HEK293 (cell line): Measurements from ENCODE around the gene PBRM1.

Experiments used
- HOXC10 ChIP-seq: sonication (generic); formaldehyde crosslinking; IDR thresholded peaks from 2 replicates; pipeline ENCODE4 v1.8.1; 2023; ENCODE audit warnings: mild to moderate bottlenecking, missing genetic modification reagents
- MYNN ChIP-seq: fragments of 450-650 bp; formaldehyde crosslinking; IDR thresholded peaks from 2 replicates; pipeline ENCODE4 v1.5.1; 2016; ENCODE audit warnings: missing biosample characterization, missing genetic modification characterization, borderline replicate concordance
- PBX3 ChIP-seq: sonication (generic); formaldehyde crosslinking; IDR thresholded peaks from 2 replicates; pipeline ENCODE4 v1.8.1; 2022; ENCODE audit warnings: mild to moderate bottlenecking, moderate library complexity, missing genetic modification reagents
- SP2 ChIP-seq: fragments of 450-650 bp; formaldehyde crosslinking; IDR thresholded peaks from 2 replicates; pipeline ENCODE4 v1.5.1; 2016; ENCODE audit warnings: missing biosample characterization, missing genetic modification characterization
- SP3 ChIP-seq: fragments of 450-650 bp; formaldehyde crosslinking; IDR thresholded peaks from 2 replicates; pipeline ENCODE4 v1.5.1; 2016; ENCODE audit warnings: missing biosample characterization, missing genetic modification characterization
- WT1 ChIP-seq: fragments of 450-650 bp; formaldehyde crosslinking; IDR thresholded peaks from 2 replicates; pipeline ENCODE4 v1.5.1; 2016; ENCODE audit warnings: missing biosample characterization, missing genetic modification characterization
- YY1 ChIP-seq: fragments of 450-650 bp; formaldehyde crosslinking; IDR thresholded peaks from 2 replicates; pipeline ENCODE4 v1.5.1; 2018; ENCODE audit warnings: missing biosample characterization, missing genetic modification characterization
- ZBTB20 ChIP-seq: fragments of 450-650 bp; formaldehyde crosslinking; IDR thresholded peaks from 2 replicates; pipeline ENCODE4 v1.5.1; 2016; ENCODE audit warnings: missing biosample characterization, missing genetic modification characterization
- ZFP3 ChIP-seq: fragments of 450-650 bp; formaldehyde crosslinking; IDR thresholded peaks from 2 replicates; pipeline ENCODE4 v1.5.1; 2016; ENCODE audit warnings: low read depth, missing biosample characterization, missing genetic modification characterization
- ZFP41 ChIP-seq: fragments of 450-650 bp; formaldehyde crosslinking; IDR thresholded peaks from 2 replicates; pipeline ENCODE4 v1.5.1; 2016; ENCODE audit warnings: missing biosample characterization, missing genetic modification characterization, borderline replicate concordance
- ZFP69B ChIP-seq: fragments of 450-650 bp; formaldehyde crosslinking; IDR thresholded peaks from 2 replicates; pipeline ENCODE4 v1.5.1; 2016; ENCODE audit warnings: missing biosample characterization, missing genetic modification characterization
- ZNF155 ChIP-seq: fragments of 450-650 bp; formaldehyde crosslinking; IDR thresholded peaks from 2 replicates; pipeline ENCODE4 v1.5.1; 2016; ENCODE audit warnings: missing biosample characterization, missing genetic modification characterization
- ZNF19 ChIP-seq: fragments of 450-650 bp; formaldehyde crosslinking; IDR thresholded peaks from 2 replicates; pipeline ENCODE4; 2016; ENCODE audit warnings: missing biosample characterization, missing genetic modification characterization, low read depth
- ZNF248 ChIP-seq: fragments of 450-650 bp; formaldehyde crosslinking; IDR thresholded peaks from 2 replicates; pipeline ENCODE4 v1.5.1; 2017; ENCODE audit warnings: missing biosample characterization, missing genetic modification characterization
- ZNF266 ChIP-seq: fragments of 450-650 bp; formaldehyde crosslinking; IDR thresholded peaks from 2 replicates; pipeline ENCODE4 v1.5.1; 2016; ENCODE audit warnings: missing biosample characterization, missing genetic modification characterization, low read depth
- ZNF335 ChIP-seq: fragments of 450-650 bp; formaldehyde crosslinking; conservative IDR thresholded peaks from 2 replicates; pipeline ENCODE4 v1.5.1; 2016; ENCODE audit warnings: missing biosample characterization, missing genetic modification characterization
- ZNF341 ChIP-seq: fragments of 450-650 bp; formaldehyde crosslinking; IDR thresholded peaks from 2 replicates; pipeline ENCODE4; 2016; ENCODE audit warnings: low read depth, missing biosample characterization, missing genetic modification characterization
- ZNF391 ChIP-seq: fragments of 450-650 bp; formaldehyde crosslinking; IDR thresholded peaks from 2 replicates; pipeline ENCODE4 v1.5.1; 2016; ENCODE audit warnings: low read depth, missing biosample characterization, missing genetic modification characterization, borderline replicate concordance
- ZNF398 ChIP-seq: fragments of 450-650 bp; formaldehyde crosslinking; IDR thresholded peaks from 2 replicates; pipeline ENCODE4 v1.5.1; 2017; ENCODE audit warnings: missing biosample characterization, missing genetic modification characterization
- ZNF473 ChIP-seq: fragments of 450-650 bp; formaldehyde crosslinking; IDR thresholded peaks from 2 replicates; pipeline ENCODE4 v1.5.1; 2017; ENCODE audit warnings: missing biosample characterization, missing genetic modification characterization
- ZNF513 ChIP-seq: fragments of 450-650 bp; IDR thresholded peaks from 2 replicates; pipeline ENCODE4 v1.5.1; 2018; ENCODE audit warnings: missing biosample characterization, missing genetic modification characterization
- ZNF596 ChIP-seq: fragments of 450-650 bp; IDR thresholded peaks from 2 replicates; pipeline ENCODE4 v1.5.0; 2018; ENCODE audit warnings: missing biosample characterization, mild to moderate bottlenecking, missing genetic modification characterization, moderate library complexity
- ZNF664 ChIP-seq: fragments of 450-650 bp; formaldehyde crosslinking; IDR thresholded peaks from 2 replicates; pipeline ENCODE4 v1.5.1; 2016; ENCODE audit warnings: missing biosample characterization, missing genetic modification characterization
- ZNF670 ChIP-seq: fragments of 450-650 bp; formaldehyde crosslinking; IDR thresholded peaks from 2 replicates; pipeline ENCODE4 v1.5.1; 2016; ENCODE audit warnings: missing biosample characterization, missing genetic modification characterization, low read depth
- ZSCAN4 ChIP-seq: fragments of 450-650 bp; formaldehyde crosslinking; IDR thresholded peaks from 2 replicates; pipeline ENCODE4 v1.5.1; 2017; ENCODE audit warnings: missing biosample characterization, missing genetic modification characterization
- TF ChIP-seq, protein P1 (sequence below): fragments of 450-650 bp; formaldehyde crosslinking; conservative IDR thresholded peaks from 2 replicates; pipeline ENCODE4 v1.5.1; 2016; ENCODE audit warnings: low read depth, missing biosample characterization, missing genetic modification characterization

Gene PBRM1

DNA sequence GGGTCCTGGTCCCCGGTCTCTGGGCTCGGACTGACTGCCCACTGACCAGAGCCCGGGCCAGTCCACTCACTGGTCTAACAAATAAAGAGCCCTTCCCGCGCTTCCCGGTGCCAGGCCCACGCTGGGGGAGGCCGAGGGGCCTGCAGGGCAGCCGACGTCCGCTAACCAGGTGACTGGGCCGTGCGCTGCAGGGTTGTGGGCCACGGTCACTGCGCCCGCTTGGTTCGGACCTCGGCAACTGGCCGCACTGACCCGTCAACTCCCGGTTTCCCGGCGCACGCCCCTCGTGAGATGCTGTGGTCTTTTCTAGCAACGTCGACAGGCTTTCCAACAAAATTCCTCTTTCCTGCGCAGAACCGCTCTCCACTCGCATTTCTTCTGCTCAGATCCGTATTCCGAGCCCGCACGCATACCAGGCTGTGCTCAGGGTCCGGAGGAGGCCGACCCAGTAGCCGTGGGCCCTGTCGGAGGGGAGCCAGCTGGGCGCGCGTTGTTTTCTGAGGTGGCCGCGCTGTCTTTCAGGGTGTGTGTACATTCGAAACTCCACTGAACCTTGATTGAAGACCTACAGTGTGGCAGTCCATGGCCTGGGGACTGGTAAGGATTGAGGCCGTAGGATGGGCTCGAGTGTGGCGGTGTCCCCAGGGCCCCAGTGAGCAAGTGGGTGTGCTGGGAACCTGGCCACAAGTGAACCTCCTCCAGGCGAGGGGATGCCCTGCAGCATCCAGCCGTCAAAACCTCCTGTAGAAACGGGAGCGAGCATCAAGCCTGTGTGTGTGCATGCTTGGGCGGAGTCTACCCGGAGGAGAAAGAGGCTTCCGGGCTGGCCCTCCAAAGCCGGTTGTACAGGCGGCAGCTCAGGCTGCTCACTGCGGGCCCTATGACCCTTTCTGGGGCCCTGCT, 151.2 kb downstream of the PBRM1 start (continued):
- no peak for TF ChIP-seq PBX3 (CRISPR knock-in tag)
- TF ChIP-seq HOXC10 (CRISPR knock-in tag), result no peak
- no peak for TF ChIP-seq ZNF248 (tag by site-specific recombination)
- no peak for TF ChIP-seq ZNF398 (tag by site-specific recombination)
- no peak for TF ChIP-seq ZSCAN4
- TF ChIP-seq ZNF335 (tag by site-specific recombination), result peak; percentile 53; the same call in 1 of the 2 replicates
- no peak for TF ChIP-seq ZNF341 (tag by site-specific recombination)
- TF ChIP-seq ZNF19 (tag by site-specific recombination), result no peak
- TF ChIP-seq SP3 (tag by site-specific recombination), result no peak
- no peak for TF ChIP-seq ZNF391 (tag by site-specific recombination)
- TF ChIP-seq ZNF664 (tag by site-specific recombination), result no peak
- no peak for TF ChIP-seq ZFP41
- TF ChIP-seq ZNF670 (tag by site-specific recombination), result no peak
- no peak for TF ChIP-seq WT1
- no peak for TF ChIP-seq YY1 (tag by site-specific recombination)
- TF ChIP-seq ZNF266 (tag by site-specific recombination), result no peak
- TF ChIP-seq MYNN (tag by site-specific recombination), result no peak
- TF ChIP-seq ZBTB20 (tag by site-specific recombination), result 0 out of 2 replicates have a peak, but pooled peaks have one; percentile 27
- no peak for TF ChIP-seq ZNF596
- no peak for TF ChIP-seq ZFP3 (tag by site-specific recombination)
- TF ChIP-seq ZNF473 (tag by site-specific recombination), result no peak
- TF ChIP-seq ZFP69B (tag by site-specific recombination), result no peak
- TF ChIP-seq ZNF513, result no peak
- TF ChIP-seq SP2, result peak; percentile 27; the same call in 1 of the 2 replicates
- no peak for TF ChIP-seq ZNF155 (tag by site-specific recombination)
- TF ChIP-seq, protein P1, sequence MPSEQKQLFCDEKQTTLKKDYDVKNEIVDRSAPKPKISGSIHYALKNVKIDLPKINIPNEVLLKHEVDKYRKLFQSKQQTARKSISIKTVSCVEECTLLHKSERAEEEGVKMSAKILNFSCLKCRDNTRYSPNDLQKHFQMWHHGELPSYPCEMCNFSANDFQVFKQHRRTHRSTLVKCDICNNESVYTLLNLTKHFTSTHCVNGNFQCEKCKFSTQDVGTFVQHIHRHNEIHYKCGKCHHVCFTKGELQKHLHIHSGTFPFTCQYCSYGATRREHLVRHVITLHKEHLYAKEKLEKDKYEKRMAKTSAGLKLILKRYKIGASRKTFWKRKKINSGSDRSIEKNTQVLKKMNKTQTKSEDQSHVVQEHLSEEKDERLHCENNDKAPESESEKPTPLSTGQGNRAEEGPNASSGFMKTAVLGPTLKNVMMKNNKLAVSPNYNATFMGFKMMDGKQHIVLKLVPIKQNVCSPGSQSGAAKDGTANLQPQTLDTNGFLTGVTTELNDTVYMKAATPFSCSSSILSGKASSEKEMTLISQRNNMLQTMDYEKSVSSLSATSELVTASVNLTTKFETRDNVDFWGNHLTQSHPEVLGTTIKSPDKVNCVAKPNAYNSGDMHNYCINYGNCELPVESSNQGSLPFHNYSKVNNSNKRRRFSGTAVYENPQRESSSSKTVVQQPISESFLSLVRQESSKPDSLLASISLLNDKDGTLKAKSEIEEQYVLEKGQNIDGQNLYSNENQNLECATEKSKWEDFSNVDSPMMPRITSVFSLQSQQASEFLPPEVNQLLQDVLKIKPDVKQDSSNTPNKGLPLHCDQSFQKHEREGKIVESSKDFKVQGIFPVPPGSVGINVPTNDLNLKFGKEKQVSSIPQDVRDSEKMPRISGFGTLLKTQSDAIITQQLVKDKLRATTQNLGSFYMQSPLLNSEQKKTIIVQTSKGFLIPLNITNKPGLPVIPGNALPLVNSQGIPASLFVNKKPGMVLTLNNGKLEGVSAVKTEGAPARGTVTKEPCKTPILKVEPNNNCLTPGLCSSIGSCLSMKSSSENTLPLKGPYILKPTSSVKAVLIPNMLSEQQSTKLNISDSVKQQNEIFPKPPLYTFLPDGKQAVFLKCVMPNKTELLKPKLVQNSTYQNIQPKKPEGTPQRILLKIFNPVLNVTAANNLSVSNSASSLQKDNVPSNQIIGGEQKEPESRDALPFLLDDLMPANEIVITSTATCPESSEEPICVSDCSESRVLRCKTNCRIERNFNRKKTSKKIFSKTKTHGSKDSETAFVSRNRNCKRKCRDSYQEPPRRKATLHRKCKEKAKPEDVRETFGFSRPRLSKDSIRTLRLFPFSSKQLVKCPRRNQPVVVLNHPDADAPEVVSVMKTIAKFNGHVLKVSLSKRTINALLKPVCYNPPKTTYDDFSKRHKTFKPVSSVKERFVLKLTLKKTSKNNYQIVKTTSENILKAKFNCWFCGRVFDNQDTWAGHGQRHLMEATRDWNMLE (tag by site-specific recombination), result no peak
